ENCODE measurements around the gene MEAK7. TPM values are rescaled to one million over a fixed set of nuclear protein-coding genes. Genes with fewer than 3 reads are reported as not detected.
A peak's percentile ranks its signal among the peaks of the same experiment; 100 is the strongest.

Gene MEAK7
- total RNA-seq, 2 donors from 2014 or later = 30.3 to 34.9 TPM

DNA sequence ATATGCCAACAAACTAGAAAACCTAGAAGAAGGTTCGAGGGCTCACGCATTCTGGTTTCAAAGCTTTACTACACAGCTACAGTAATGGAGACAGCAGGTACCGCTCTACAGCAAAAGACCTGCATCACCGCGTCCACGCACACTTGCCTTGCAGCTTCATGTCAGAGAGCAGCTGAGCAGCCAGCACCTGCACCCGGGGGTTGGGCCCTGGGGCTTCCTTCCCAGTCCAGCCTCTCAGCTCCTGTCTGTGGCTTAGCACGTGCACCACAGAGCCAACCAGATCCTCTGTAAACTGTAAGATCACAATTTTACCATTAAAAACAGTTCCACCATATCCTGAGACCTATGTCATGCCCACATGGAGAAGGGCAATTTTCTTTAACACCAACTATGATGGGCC, 15.3 kb downstream of the MEAK7 start:
- H3K4me1 ChIP-seq (ENCODE audit: control insufficient read depth, insufficient read depth, low read length) = no peaks in the 10 kb centered on the region
- no peaks in the 10 kb centered on the region for H3K27me3 ChIP-seq (ENCODE audit: control insufficient read depth, insufficient read depth, low read length, poor library complexity, severe bottlenecking)
- Mint-ChIP-seq H3K4me3 (no peak overlapping the region), H3K27me3 (ENCODE audit: insufficient read depth) (no peaks in the 10 kb centered on the region), H3K27ac (no peak overlapping the region), H3K36me3 (ENCODE audit: low read depth) (peaks cover 60% of the 10 kb centered on the region), H3K9me3 (peaks cover 20% of the 10 kb centered on the region), H3K4me1 (no peaks in the 10 kb centered on the region)
- no peak overlapping the region for H3K27ac ChIP-seq (ENCODE audit: low read depth, low read length)
- peaks cover 55% of the 10 kb centered on the region for H3K36me3 ChIP-seq (ENCODE audit: control insufficient read depth, insufficient read depth, low read length)
- WGBS, 2 experiments (ENCODE audit: insufficient coverage in 1 of 2, insufficient read length in 1 of 2) = 78 to 83% methylated on average over 6 to 8 of the region's 8 CpGs
- no peak for DNase-seq
- H3K9me3 ChIP-seq (ENCODE audit: control insufficient read depth, low read length) = peaks cover 21% of the 10 kb centered on the region
- H3K9ac ChIP-seq (ENCODE audit: extremely low read depth, low read length, poor library complexity, severe bottlenecking) = no peak overlapping the region
- H3K4me3 ChIP-seq (ENCODE audit: low read length) = no peak overlapping the region
- TF ChIP-seq, protein P1, sequence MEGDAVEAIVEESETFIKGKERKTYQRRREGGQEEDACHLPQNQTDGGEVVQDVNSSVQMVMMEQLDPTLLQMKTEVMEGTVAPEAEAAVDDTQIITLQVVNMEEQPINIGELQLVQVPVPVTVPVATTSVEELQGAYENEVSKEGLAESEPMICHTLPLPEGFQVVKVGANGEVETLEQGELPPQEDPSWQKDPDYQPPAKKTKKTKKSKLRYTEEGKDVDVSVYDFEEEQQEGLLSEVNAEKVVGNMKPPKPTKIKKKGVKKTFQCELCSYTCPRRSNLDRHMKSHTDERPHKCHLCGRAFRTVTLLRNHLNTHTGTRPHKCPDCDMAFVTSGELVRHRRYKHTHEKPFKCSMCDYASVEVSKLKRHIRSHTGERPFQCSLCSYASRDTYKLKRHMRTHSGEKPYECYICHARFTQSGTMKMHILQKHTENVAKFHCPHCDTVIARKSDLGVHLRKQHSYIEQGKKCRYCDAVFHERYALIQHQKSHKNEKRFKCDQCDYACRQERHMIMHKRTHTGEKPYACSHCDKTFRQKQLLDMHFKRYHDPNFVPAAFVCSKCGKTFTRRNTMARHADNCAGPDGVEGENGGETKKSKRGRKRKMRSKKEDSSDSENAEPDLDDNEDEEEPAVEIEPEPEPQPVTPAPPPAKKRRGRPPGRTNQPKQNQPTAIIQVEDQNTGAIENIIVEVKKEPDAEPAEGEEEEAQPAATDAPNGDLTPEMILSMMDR (conservative IDR thresholded peaks at IDR 0.05) = no peak

DNA sequence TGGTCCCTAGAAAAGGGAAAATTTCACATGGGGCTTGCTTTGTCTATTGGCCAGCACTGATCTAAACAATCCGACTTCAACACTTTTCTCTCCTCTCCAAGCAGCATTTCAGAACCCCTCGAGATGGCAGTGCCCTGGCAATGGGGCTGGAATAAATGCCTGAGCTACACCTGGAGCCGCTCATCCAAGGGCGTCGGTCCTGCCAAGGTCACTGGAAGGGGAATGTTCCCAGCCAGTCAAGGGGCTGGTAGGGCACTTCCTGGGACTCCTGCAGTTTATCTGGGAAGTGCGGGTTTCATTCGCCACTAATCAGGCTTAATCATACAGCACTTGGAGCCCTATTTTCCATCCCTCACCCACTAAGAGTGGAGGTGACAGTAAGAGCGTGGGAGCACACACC, 17.1 kb downstream of the MEAK7 start:
- H3K4me1 Mint-ChIP-seq = no peaks in the 10 kb centered on the region
- 92 to 93% methylated on average over 6 to 8 of the region's 8 CpGs for WGBS, 2 experiments (ENCODE audit: insufficient coverage in 1 of 2, insufficient read length in 1 of 2)
- H3K9ac ChIP-seq (ENCODE audit: extremely low read depth, low read length, poor library complexity, severe bottlenecking) = no peak overlapping the region
- peaks cover 4% of the 10 kb centered on the region for H3K9me3 ChIP-seq (ENCODE audit: control insufficient read depth, low read length)
- peaks cover 39% of the 10 kb centered on the region for H3K36me3 ChIP-seq (ENCODE audit: control insufficient read depth, insufficient read depth, low read length)
- H3K27ac Mint-ChIP-seq = peak overlapping the region; percentile 26
- H3K27me3 ChIP-seq (ENCODE audit: control insufficient read depth, insufficient read depth, low read length, poor library complexity, severe bottlenecking) = no peaks in the 10 kb centered on the region
- H3K4me1 ChIP-seq (ENCODE audit: control insufficient read depth, insufficient read depth, low read length) = no peaks in the 10 kb centered on the region
- H3K4me3 Mint-ChIP-seq = no peak overlapping the region
- no peaks in the 10 kb centered on the region for H3K27me3 Mint-ChIP-seq (ENCODE audit: insufficient read depth)
- DNase-seq = no peak
- H3K27ac ChIP-seq (ENCODE audit: low read depth, low read length) = no peak overlapping the region
- peaks cover 6% of the 10 kb centered on the region for H3K9me3 Mint-ChIP-seq
- TF ChIP-seq, protein P1 (conservative IDR thresholded peaks at IDR 0.05) = no peak
- peaks cover 44% of the 10 kb centered on the region for H3K36me3 Mint-ChIP-seq (ENCODE audit: low read depth)
- no peak overlapping the region for H3K4me3 ChIP-seq (ENCODE audit: low read length)

DNA sequence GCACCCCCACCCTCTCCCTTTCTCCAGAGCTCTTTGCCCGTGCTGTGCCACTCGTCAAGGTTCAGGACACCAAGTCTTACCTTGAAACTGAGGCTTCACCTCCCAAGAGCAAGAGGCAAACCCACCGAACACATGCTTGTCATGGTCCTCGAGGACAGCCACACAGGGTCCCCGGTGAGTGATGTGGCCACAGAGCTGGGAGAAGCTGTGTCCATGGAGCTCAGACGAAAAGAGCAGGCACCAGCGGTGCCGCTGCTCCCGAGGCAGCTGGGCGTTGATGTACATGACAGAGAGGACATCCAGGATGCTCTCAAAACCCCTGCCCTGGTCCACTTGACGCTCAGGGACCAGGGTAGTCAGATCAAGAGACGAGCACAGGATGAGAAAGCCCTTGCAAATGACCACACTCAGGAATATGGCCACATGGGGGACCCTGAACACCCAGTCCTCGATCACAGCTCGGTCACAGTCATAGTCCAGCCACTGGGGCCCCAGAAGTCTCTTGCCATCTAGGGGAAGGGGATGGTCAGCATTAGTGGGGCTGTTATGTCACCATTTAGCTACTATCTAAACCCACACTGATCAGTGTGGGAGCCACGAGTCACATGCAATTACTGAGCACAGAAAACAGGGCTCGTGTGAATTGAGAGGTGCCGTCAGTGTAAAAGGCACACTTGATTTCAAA, 17.8 kb downstream of the MEAK7 start:
- H3K9me3 ChIP-seq (ENCODE audit: control insufficient read depth, low read length) = no peaks in the 10 kb centered on the region
- peaks cover 35% of the 10 kb centered on the region for H3K36me3 ChIP-seq (ENCODE audit: control insufficient read depth, insufficient read depth, low read length)

More for the DNA sequence above, 17.8 kb downstream of the MEAK7 start:
- Mint-ChIP-seq H3K9me3 (peaks cover 4% of the 10 kb centered on the region), H3K36me3 (ENCODE audit: low read depth) (peaks cover 39% of the 10 kb centered on the region), H3K4me1 (no peaks in the 10 kb centered on the region), H3K27me3 (ENCODE audit: insufficient read depth) (no peaks in the 10 kb centered on the region), H3K27ac (no peak overlapping the region), H3K4me3 (no peak overlapping the region)
- DNase-seq = no peak
- Histone ChIP-seq H3K27me3 (ENCODE audit: control insufficient read depth, insufficient read depth, low read length, poor library complexity, severe bottlenecking) (no peaks in the 10 kb centered on the region), H3K9ac (ENCODE audit: extremely low read depth, low read length, poor library complexity, severe bottlenecking) (no peak overlapping the region), H3K27ac (ENCODE audit: low read depth, low read length) (no peak overlapping the region), H3K4me3 (ENCODE audit: low read length) (no peak overlapping the region), H3K4me1 (ENCODE audit: control insufficient read depth, insufficient read depth, low read length) (no peaks in the 10 kb centered on the region)
- TF ChIP-seq, protein P1 (conservative IDR thresholded peaks at IDR 0.05) = no peak
- WGBS, 2 experiments (ENCODE audit: insufficient coverage in 1 of 2, insufficient read length in 1 of 2) = 94 to 96% methylated on average over 12 to 17 of the region's 17 CpGs

Measured in endodermal cell (in vitro differentiated cells).